Right atrium auricular region (tissue), 2 donors: ENCODE measurements around the gene LRP1. TPM values are rescaled to one million over a fixed set of nuclear protein-coding genes. Genes with fewer than 3 reads are reported as not detected.

ENCODE experiments used
- DNase-seq: peaks from one replicate; pipeline ENCODE4 v3.0.0-alpha.2; 2019; ENCODE audit warnings: low spot score
- H3K27ac ChIP-seq, 2 donors: fragments of 200-600 bp; sonication (generic); 1 replicate in 1 of 2; 2 replicates in 1 of 2; pipeline ENCODE4 v1.5.1; 2016 to 2019
- H3K27me3 ChIP-seq, 2 donors: fragments of 200-600 bp; sonication (generic); one replicate each; pipeline versions ENCODE4 v1.5.1 to v1.6.0; 2017 to 2019
- H3K36me3 ChIP-seq: fragments of 200-600 bp; sonication (generic); one replicate; pipeline ENCODE4 v1.5.1; 2016
- H3K4me1 ChIP-seq, 2 donors: fragments of 200-600 bp; sonication (generic); one replicate each; pipeline versions ENCODE4 v1.5.1 to v1.6.0; 2017 to 2019
- H3K4me3 ChIP-seq, 2 donors: fragments of 200-600 bp; sonication (generic); 1 replicate in 1 of 2; 2 replicates in 1 of 2; pipeline ENCODE4 v1.5.1; 2017 to 2019; ENCODE audit warnings: mild to moderate bottlenecking in 1 of 2, moderate library complexity in 1 of 2
- H3K9me3 ChIP-seq, 2 donors: fragments of 200-600 bp; sonication (generic); one replicate each; pipeline ENCODE4 v1.5.1; 2019
- CTCF ChIP-seq, 2 donors: fragments of 200-600 bp; sonication (generic); IDR thresholded peaks; one replicate each; pipeline ENCODE4 v1.5.1; 2019; ENCODE audit warnings: antibody characterized with exemption in 2 of 2
- total RNA-seq, 2 donors: library from RNA; depleted of rRNA; stranded (reverse); fragments of >200 nt; gene quantifications; one replicate each; pipeline ENCODE4 v1.1.0, GENCODE V29; 2016

Gene LRP1
- total RNA-seq, 2 donors from 2014 or later = 89.4 to 211 TPM

GRCh38 chr12:57150400-57151000 lies 22.2 kb downstream of the LRP1 start:
- Histone ChIP-seq H3K27ac (peak overlapping the region; percentile 72 to 88), H3K36me3 (peaks cover 38% of the 10 kb centered on the region), H3K9me3 (no peaks in the 10 kb centered on the region), H3K4me3 (no peak overlapping the region), H3K27me3 (no peaks in the 10 kb centered on the region), H3K4me1 (peaks cover 0 to 86% of the 10 kb centered on the region in 2 donors)
- no peak for DNase-seq
- no peak for TF ChIP-seq CTCF (IDR thresholded peaks at IDR 0.05)

GRCh38 chr12:57151741-57152630 lies 23.7 kb downstream of the LRP1 start:
- H3K4me3 ChIP-seq = no peak overlapping the region

GRCh38 chr12:57152639-57153038 lies 24.4 kb downstream of the LRP1 start:
- no peak for TF ChIP-seq CTCF (IDR thresholded peaks at IDR 0.05)
- peaks cover 43% of the 10 kb centered on the region for H3K36me3 ChIP-seq
- DNase-seq = no peak

More at GRCh38 chr12:57151741-57152630, 23.7 kb downstream of the LRP1 start:
- H3K27ac ChIP-seq = peak overlapping the region; percentile 72 to 88
- no peak for DNase-seq
- H3K9me3 ChIP-seq = no peaks in the 10 kb centered on the region
- H3K36me3 ChIP-seq = peaks cover 42% of the 10 kb centered on the region
- peaks cover 0 to 71% of the 10 kb centered on the region in 2 donors for H3K4me1 ChIP-seq
- H3K27me3 ChIP-seq = no peaks in the 10 kb centered on the region
- TF ChIP-seq CTCF (IDR thresholded peaks at IDR 0.05) = no peak

GRCh38 chr12:57153415-57153997 lies 25.2 kb downstream of the LRP1 start:
- Histone ChIP-seq H3K9me3 (no peaks in the 10 kb centered on the region), H3K27ac (peak overlapping the region; percentile 72 to 88), H3K4me3 (no peak overlapping the region), H3K36me3 (peaks cover 48% of the 10 kb centered on the region), H3K27me3 (no peaks in the 10 kb centered on the region), H3K4me1 (peaks cover 0 to 63% of the 10 kb centered on the region in 2 donors)
- TF ChIP-seq CTCF (IDR thresholded peaks at IDR 0.05) = no peak
- DNase-seq = no peak

More at GRCh38 chr12:57152639-57153038, 24.4 kb downstream of the LRP1 start:
- Histone ChIP-seq H3K4me1 (peaks cover 0 to 64% of the 10 kb centered on the region in 2 donors), H3K9me3 (no peaks in the 10 kb centered on the region), H3K27me3 (no peaks in the 10 kb centered on the region), H3K4me3 (no peak overlapping the region), H3K27ac (peak overlapping the region; percentile 72 to 88)

- no peak for DNase-seq
- H3K27me3 ChIP-seq = no peaks in the 10 kb centered on the region
- no peak overlapping the region for H3K4me3 ChIP-seq
- TF ChIP-seq CTCF (IDR thresholded peaks at IDR 0.05) = no peak
- peaks cover 53% of the 10 kb centered on the region for H3K36me3 ChIP-seq
- H3K27ac ChIP-seq = no peak overlapping the region
- peaks cover 0 to 63% of the 10 kb centered on the region in 2 donors for H3K4me1 ChIP-seq
- no peaks in the 10 kb centered on the region for H3K9me3 ChIP-seq
These were observed 25.8 kb downstream of the LRP1 start for GRCh38 chr12:57154076-57154475.
